B cell (primary cell): ENCODE measurements around the gene UMODL1. TPM values are rescaled to one million over a fixed set of nuclear protein-coding genes. Genes with fewer than 3 reads are reported as not detected.

Experiments used
- ATAC-seq: fragments of 200-7000 bp; cut with Tn5 transposase; one replicate; pipeline ENCODE4 v1.10.0; 2021; ENCODE audit warnings: low read depth, mild to moderate bottlenecking, moderate number of reproducible peaks, moderate library complexity
- CTCF ChIA-PET: fragments of 350-600 bp; sonication (Branson Sonifier 250); formaldehyde crosslinking; loops from one replicate; lab custom pipeline; 2021; ENCODE audit warnings: antibody characterized with exemption, inconsistent platforms; lab: Charles Lee
- POLR2A ChIA-PET: fragments of 350-600 bp; sonication (Branson Sonifier 250); formaldehyde crosslinking; loops from one replicate; lab custom pipeline; 2021; ENCODE audit warnings: antibody characterized with exemption; lab: Charles Lee
- DNase-seq: peaks from one replicate; pipeline ENCODE4 v3.0.0; 2013
- H2AFZ ChIP-seq: 2 replicates; pipeline ENCODE4 v1.6.1; 2012; ENCODE audit warnings: mild to moderate bottlenecking, low read depth, low read length; ENCODE audit not compliant: insufficient read depth, poor library complexity, severe bottlenecking
- H3K27ac ChIP-seq, 2 donors: 1 replicate in 1 of 2; 2 replicates in 1 of 2; pipeline ENCODE4 v1.5.1; 2012 to 2013; ENCODE audit warnings: low read length in 2 of 2, mild to moderate bottlenecking in 2 of 2, moderate library complexity in 1 of 2
- H3K27me3 ChIP-seq, 4 experiments: fragments of 200-600 bp in 1 of 4; sonication (generic) in 1 of 4; replicated peaks in 1 of 4; 1 replicate in 2 of 4; 2 replicates in 2 of 4; pipeline versions ENCODE4 v1.6.1 to v1.7.0; 2013 to 2016; ENCODE audit warnings: low read length in 3 of 4, mild to moderate bottlenecking in 2 of 4, mixed read lengths in 1 of 4, moderate library complexity in 1 of 4; ENCODE audit not compliant: insufficient read depth in 4 of 4, control insufficient read depth in 3 of 4; ENCODE audit errors: control extremely low read depth in 1 of 4
- H3K36me3 ChIP-seq, 2 experiments: replicated peaks in 1 of 2; 1 replicate in 1 of 2; 2 replicates in 1 of 2; pipeline versions ENCODE4 v1.6.1 to v1.7.1; 2013; ENCODE audit warnings: low read length in 1 of 2; ENCODE audit not compliant: insufficient read depth in 2 of 2, control insufficient read depth in 1 of 2; ENCODE audit errors: control extremely low read depth in 1 of 2, extremely low read depth in 1 of 2
- H3K4me1 ChIP-seq, 2 donors: fragments of 200-600 bp in 1 of 2; sonication (generic) in 1 of 2; 1 replicate in 1 of 2; 2 replicates in 1 of 2; pipeline versions ENCODE4 v1.5.1 to v1.6.1; 2013 to 2017; ENCODE audit warnings: low read length in 2 of 2; ENCODE audit not compliant: control insufficient read depth in 2 of 2, insufficient read depth in 2 of 2
- H3K4me2 ChIP-seq: replicated peaks from 2 replicates; pipeline ENCODE3; 2012; ENCODE audit warnings: mild to moderate bottlenecking, low read depth, low read length; ENCODE audit not compliant: poor library complexity, severe bottlenecking
- H3K4me3 ChIP-seq, 5 experiments: fragments of 200-600 bp in 1 of 5; sonication (generic) in 1 of 5; 1 replicate in 3 of 5; 2 replicates in 2 of 5; pipeline versions ENCODE4 v1.5.1 to v1.7.0; 2011 to 2016; ENCODE audit warnings: low read length in 4 of 5, mild to moderate bottlenecking in 4 of 5, low read depth in 2 of 5, control low read depth in 1 of 5, moderate library complexity in 1 of 5; ENCODE audit not compliant: insufficient read depth in 1 of 5; ENCODE audit errors: control extremely low read depth in 1 of 5, extremely low read depth in 1 of 5
- H3K79me2 ChIP-seq: fragments of 200-600 bp; sonication (generic); one replicate; pipeline ENCODE4 v1.6.0; 2016; ENCODE audit warnings: low read length; ENCODE audit not compliant: control insufficient read depth, insufficient read depth
- H3K9ac ChIP-seq: fragments of 200-600 bp; sonication (generic); 2 replicates; pipeline ENCODE4 v1.6.1; 2017; ENCODE audit warnings: mild to moderate bottlenecking, low read length, moderate library complexity
- H3K9me3 ChIP-seq, 3 donors: one replicate each; pipeline versions ENCODE4 v1.6.1 to v1.7.1; 2013; ENCODE audit warnings: low read length in 2 of 3; ENCODE audit not compliant: control insufficient read depth in 2 of 3, insufficient read depth in 1 of 3; ENCODE audit errors: control extremely low read depth in 1 of 3
- H4K20me1 ChIP-seq: 2 replicates; pipeline ENCODE4 v1.6.0; 2012; ENCODE audit warnings: mild to moderate bottlenecking, low read length; ENCODE audit not compliant: insufficient read depth, control insufficient read depth, poor library complexity, severe bottlenecking
- H3K27ac Mint-ChIP-seq: one replicate; pipeline ENCODE4 v1.8.0; 2021; ENCODE audit warnings: mixed read lengths
- H3K27me3 Mint-ChIP-seq: one replicate; pipeline ENCODE4 v1.8.0; 2021; ENCODE audit warnings: mixed read lengths
- H3K4me1 Mint-ChIP-seq: one replicate; pipeline ENCODE4 v1.8.0; 2021; ENCODE audit warnings: mixed read lengths
- H3K4me3 Mint-ChIP-seq: one replicate; pipeline ENCODE4 v1.8.0; 2021; ENCODE audit warnings: mixed read lengths
- H3K9me3 Mint-ChIP-seq: one replicate; pipeline ENCODE4 v1.8.0; 2022; ENCODE audit warnings: mixed read lengths; ENCODE audit not compliant: insufficient read depth
- CTCF ChIP-seq: fragments of 200-600 bp; IDR thresholded peaks from one replicate; pipeline ENCODE4 v1.8.0; 2022; ENCODE audit warnings: antibody characterized with exemption, mild to moderate bottlenecking
- EZH2 ChIP-seq: IDR thresholded peaks from 2 replicates; pipeline ENCODE4 v1.6.1; 2012; ENCODE audit warnings: borderline replicate concordance, low read depth, mild to moderate bottlenecking, moderate library complexity, low read length; ENCODE audit not compliant: insufficient read depth, poor library complexity, severe bottlenecking
- WGBS: methylation state at CpG from one replicate; pipeline ENCODE4 v1.1.5; 2013; ENCODE audit warnings: missing lambda C conversion rate; ENCODE audit not compliant: insufficient coverage; 5-methylcytosine and 5-hydroxymethylcytosine counted together
- intact Hi-C: fragments of 100-400 bp; cut with micrococcal nuclease; formaldehyde crosslinking; loops from one replicate; pipeline ENCODE4 v1.10.0; 2022
- polyA plus RNA-seq: library from polyadenylated mRNA; depleted of rRNA; stranded (reverse); fragments of >200 nt; gene quantifications from 2 replicates; pipeline ENCODE4 v1.2.3, GENCODE V29; 2012
- total RNA-seq, 2 donors: library from RNA; stranded (reverse); fragments of 120-200 nt in 1 of 2; gene quantifications; 1 replicate in 1 of 2; 2 replicates in 1 of 2; pipeline versions ENCODE4 v1.2.3 to v1.2.4, GENCODE V29; 2013 to 2022

Gene UMODL1
- total and polyA plus RNA-seq, 2 donors (not counting 1 experiment from before 2014, with no cell fraction given) = 0.10 to 0.49 TPM

- H3K27me3 ChIP-seq = peaks cover 0 to 7% (median 1%) of the 10 kb centered on the region in 4 experiments
- H3K4me1 Mint-ChIP-seq = peaks cover 5% of the 10 kb centered on the region
- no peak overlapping the region for H3K4me2 ChIP-seq
- no peaks in the 10 kb centered on the region for H3K36me3 ChIP-seq
- CTCF ChIA-PET = interaction anchor here (0.9 to 1.9 kb wide), 2 partner anchors 12 to 71 kb away, joined by 4 to 7 read pairs; no protein-coding TSS in a partner anchor
- no peak overlapping the region for H3K4me3 Mint-ChIP-seq
- H3K27ac ChIP-seq = no peak overlapping the region
- no peaks in the 10 kb centered on the region for H3K9me3 Mint-ChIP-seq
- no peak for ATAC-seq
- intact Hi-C loops = no loop called here
- DNase-seq = no peak
- no peaks in the 10 kb centered on the region for H3K79me2 ChIP-seq
- H3K4me1 ChIP-seq = no peaks in the 10 kb centered on the region
- peaks cover 15% of the 10 kb centered on the region for H3K27me3 Mint-ChIP-seq
- H3K4me3 ChIP-seq = no peak overlapping the region
- POLR2A ChIA-PET = interaction anchor here (0.6 to 1.2 kb wide), 2 partner anchors 22 to 136 kb away, joined by 4 read pairs; no protein-coding TSS in a partner anchor
- no peak overlapping the region for H2AFZ ChIP-seq
- no peaks in the 10 kb centered on the region for H4K20me1 ChIP-seq
- TF ChIP-seq EZH2 = no peak
- TF ChIP-seq CTCF = no peak
- H3K9ac ChIP-seq = no peak overlapping the region
- no peak overlapping the region for H3K27ac Mint-ChIP-seq
- WGBS = 100% methylated on average over 1 of the region's 2 CpGs
- H3K9me3 ChIP-seq = peaks cover 0 to 17% (median 0%) of the 10 kb centered on the region in 3 donors
Observed at GRCh38 chr21:42095581-42095980, 24.5 kb downstream of the UMODL1 start.

- Histone ChIP-seq H3K79me2 (no peaks in the 10 kb centered on the region), H4K20me1 (no peaks in the 10 kb centered on the region), H3K36me3 (no peaks in the 10 kb centered on the region), H3K27ac (no peak overlapping the region), H3K9ac (no peak overlapping the region), H3K4me3 (no peak overlapping the region), H3K4me1 (no peaks in the 10 kb centered on the region), H3K27me3 (peaks cover 0 to 12% (median 1%) of the 10 kb centered on the region in 4 experiments), H3K4me2 (no peak overlapping the region), H3K9me3 (peaks cover 0 to 17% (median 0%) of the 10 kb centered on the region in 3 donors), H2AFZ (no peak overlapping the region)
- ATAC-seq (no peak), DNase-seq (no peak)
- no peaks in the 10 kb centered on the region for H3K9me3 Mint-ChIP-seq
- peaks cover 9% of the 10 kb centered on the region for H3K4me1 Mint-ChIP-seq
- WGBS = 69% methylated on average over 8 of the region's 10 CpGs
- peaks cover 12% of the 10 kb centered on the region for H3K27me3 Mint-ChIP-seq
- H3K27ac Mint-ChIP-seq = no peak overlapping the region
- ChIA-PET CTCF (interaction anchor here (0.5 to 1.9 kb wide), 2 partner anchors 11 to 19 kb away, joined by 3 to 7 read pairs; no protein-coding TSS in a partner anchor), POLR2A (interaction anchor here (1.2 kb wide), 1 partner anchor 21 kb away, joined by 4 read pairs; no protein-coding TSS in a partner anchor)
- TF ChIP-seq CTCF (no peak), EZH2 (no peak)
- no peak overlapping the region for H3K4me3 Mint-ChIP-seq
- intact Hi-C loops = no loop called here
Observed at GRCh38 chr21:42096566-42096965, 25.4 kb downstream of the UMODL1 start.
